Adipocyte (in vitro differentiated cells): ENCODE data around the gene BRPF1.

ENCODE experiments used
- DNase-seq: peaks from one replicate; pipeline ENCODE4 v3.0.0-alpha.2; 2015; ENCODE audit warnings: low read depth
- H3K27me3 ChIP-seq: replicated peaks from 2 replicates; pipeline ENCODE4 v1.7.0; 2013; ENCODE audit warnings: mild to moderate bottlenecking, low read length, moderate library complexity; ENCODE audit not compliant: control insufficient read depth, insufficient read depth
- H3K36me3 ChIP-seq: 2 replicates; pipeline ENCODE4 v1.7.0; 2013; ENCODE audit warnings: low read length, mild to moderate bottlenecking, moderate library complexity; ENCODE audit not compliant: control insufficient read depth, insufficient read depth, severe bottlenecking
- H3K4me1 ChIP-seq: 2 replicates; pipeline ENCODE4 v1.7.0; 2013; ENCODE audit warnings: mild to moderate bottlenecking, low read length, moderate library complexity; ENCODE audit not compliant: control insufficient read depth, insufficient read depth
- H3K4me3 ChIP-seq: 2 replicates; pipeline ENCODE4 v1.7.0; 2013; ENCODE audit warnings: mild to moderate bottlenecking, low read length, moderate library complexity
- H3K9ac ChIP-seq: 2 replicates; pipeline ENCODE4 v1.7.0; 2013; ENCODE audit warnings: mild to moderate bottlenecking, low read length, moderate library complexity
- H3K9me3 ChIP-seq: 2 replicates; pipeline ENCODE4 v1.7.0; 2013; ENCODE audit warnings: mild to moderate bottlenecking, low read length, moderate library complexity; ENCODE audit not compliant: control insufficient read depth

Gene BRPF1

GRCh38 chr3:9794400-9794799, 62.9 kb downstream of the BRPF1 start:
- Histone ChIP-seq H3K9ac (no peak overlapping the region), H3K27me3 (no peaks in the 10 kb centered on the region), H3K4me1 (peaks cover 14% of the 10 kb centered on the region), H3K36me3 (peaks cover 37% of the 10 kb centered on the region), H3K4me3 (peak overlapping the region; percentile 96), H3K9me3 (no peaks in the 10 kb centered on the region)
- no peak for DNase-seq

- Histone ChIP-seq H3K36me3 (peaks cover 37% of the 10 kb centered on the region), H3K27me3 (no peaks in the 10 kb centered on the region)
- DNase-seq, result no peak
Measured at GRCh38 chr3:9795207-9795606, 63.7 kb downstream of the BRPF1 start.

GRCh38 chr3:9797196-9797945, 65.8 kb downstream of the BRPF1 start:
- Histone ChIP-seq H3K9me3 (no peaks in the 10 kb centered on the region), H3K36me3 (peaks cover 55% of the 10 kb centered on the region), H3K9ac (no peak overlapping the region), H3K4me3 (no peak overlapping the region), H3K27me3 (no peaks in the 10 kb centered on the region), H3K4me1 (peaks cover 6% of the 10 kb centered on the region)
- no peak for DNase-seq

More at GRCh38 chr3:9795207-9795606, 63.7 kb downstream of the BRPF1 start:
- Histone ChIP-seq H3K4me1 (peaks cover 14% of the 10 kb centered on the region), H3K9me3 (no peaks in the 10 kb centered on the region), H3K4me3 (no peak overlapping the region), H3K9ac (no peak overlapping the region)
